Activated CD4-positive, alpha-beta T cell treated with anti-CD3 and anti-CD28 coated beads for 48 hours (primary cell): ENCODE results near the gene RERE.
"Not testable (repeated sequence)": the region's sequence is repeated elsewhere in the genome, so short reads cannot be mapped to it uniquely, and the experiment has no call there.

Experiments
- DNase-seq: peaks from one replicate; pipeline ENCODE4 v3.0.0-alpha.2; 2020

The RERE gene

DNA sequence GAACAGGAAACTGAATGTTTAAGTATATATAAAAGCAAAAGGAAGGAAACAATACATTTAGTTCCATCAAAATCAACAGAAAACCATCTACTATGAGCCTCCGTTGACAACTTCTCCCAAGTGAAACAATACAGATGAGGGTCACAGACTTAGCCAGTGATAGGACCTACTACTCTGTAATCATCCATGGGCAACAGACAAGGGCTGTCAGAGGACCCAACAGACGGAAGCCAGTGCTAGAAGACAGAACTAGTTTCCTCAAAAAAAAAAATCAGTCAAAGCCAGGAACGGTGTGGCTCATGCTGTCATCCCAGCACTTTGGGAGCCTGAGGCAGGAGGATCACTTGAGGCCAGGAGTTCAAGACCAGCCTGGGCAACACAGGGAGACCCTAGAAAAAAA, 20.6 kb downstream of the RERE start:
- DNase-seq, result no peak

DNA sequence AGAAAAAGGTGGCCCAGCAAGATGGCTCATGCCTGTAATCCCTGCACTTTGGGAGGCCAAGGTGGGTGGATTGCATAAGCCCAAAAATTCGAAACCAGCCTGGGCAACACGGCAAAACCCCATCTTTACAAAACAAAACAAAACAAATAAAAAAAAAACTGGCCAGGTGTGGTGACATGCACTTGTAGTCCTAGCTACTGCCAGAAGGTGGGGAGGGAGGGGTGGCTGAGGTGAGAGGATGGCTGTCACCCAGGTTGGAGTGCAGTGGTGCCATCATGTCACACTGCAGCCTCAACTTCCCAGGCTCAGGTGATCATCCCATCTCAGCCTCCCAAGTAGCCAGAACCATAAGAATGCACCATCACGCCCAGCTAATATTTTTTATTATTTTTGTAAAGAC, 22.8 kb downstream of the RERE start:
- no peak for DNase-seq

DNA sequence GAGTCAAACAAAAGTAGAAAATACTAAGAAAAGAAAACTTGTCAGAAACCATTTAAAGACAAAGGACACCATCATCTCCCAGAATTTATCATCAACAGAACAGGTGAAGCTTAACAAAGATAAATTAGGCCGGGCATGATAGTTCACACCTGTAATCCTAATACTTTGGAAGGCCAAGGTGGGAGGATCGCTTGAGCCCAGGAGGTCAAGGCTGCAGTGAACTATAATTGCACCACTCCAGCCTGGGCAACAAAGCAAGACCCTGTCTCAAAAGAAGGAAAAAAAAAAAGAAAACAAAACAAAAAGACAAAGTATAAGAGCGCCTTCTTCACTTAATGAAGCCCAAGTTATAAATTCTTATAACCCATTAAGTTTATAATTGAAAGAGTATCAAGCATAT, 25.6 kb downstream of the RERE start:
- DNase-seq, result no peak

DNA sequence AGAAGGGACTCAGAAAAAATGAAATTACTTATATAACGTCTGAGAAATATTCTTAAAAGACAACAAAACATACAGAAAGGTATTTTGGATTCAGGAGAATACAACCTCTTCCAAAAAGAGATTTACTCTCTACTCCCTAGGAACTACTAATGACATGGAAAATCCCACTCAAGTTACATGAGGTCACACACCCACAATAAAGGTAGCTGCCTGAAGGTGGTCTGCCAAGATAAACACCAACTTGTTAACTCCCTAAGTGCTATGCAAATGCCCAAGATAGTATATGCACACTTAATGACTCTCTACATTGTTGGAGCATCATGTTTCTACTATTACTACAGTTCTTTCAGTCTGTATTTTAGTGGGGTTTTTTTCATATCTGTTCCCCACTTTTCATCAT, 26.5 kb downstream of the RERE start:
- DNase-seq, result no peak

DNA sequence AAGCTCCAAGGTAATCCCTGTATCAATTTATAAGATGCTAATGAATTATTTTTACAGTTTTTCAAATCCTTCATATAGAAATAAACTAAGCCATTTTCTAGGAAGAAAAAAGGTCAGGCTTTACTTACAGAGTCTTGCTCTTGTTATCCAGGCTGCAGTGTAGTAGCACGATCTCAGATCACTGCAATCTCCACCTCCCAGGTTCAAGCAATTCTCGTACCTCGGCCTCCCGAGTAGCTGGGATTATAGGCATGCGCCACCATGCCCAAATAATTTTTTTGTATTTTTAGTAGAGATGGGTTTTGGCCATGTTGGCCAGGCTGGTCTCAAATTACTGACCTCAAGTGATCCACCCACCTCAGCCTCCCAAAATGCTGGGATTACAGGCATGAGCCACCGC, 27.0 kb downstream of the RERE start:
- DNase-seq, result no peak

DNA sequence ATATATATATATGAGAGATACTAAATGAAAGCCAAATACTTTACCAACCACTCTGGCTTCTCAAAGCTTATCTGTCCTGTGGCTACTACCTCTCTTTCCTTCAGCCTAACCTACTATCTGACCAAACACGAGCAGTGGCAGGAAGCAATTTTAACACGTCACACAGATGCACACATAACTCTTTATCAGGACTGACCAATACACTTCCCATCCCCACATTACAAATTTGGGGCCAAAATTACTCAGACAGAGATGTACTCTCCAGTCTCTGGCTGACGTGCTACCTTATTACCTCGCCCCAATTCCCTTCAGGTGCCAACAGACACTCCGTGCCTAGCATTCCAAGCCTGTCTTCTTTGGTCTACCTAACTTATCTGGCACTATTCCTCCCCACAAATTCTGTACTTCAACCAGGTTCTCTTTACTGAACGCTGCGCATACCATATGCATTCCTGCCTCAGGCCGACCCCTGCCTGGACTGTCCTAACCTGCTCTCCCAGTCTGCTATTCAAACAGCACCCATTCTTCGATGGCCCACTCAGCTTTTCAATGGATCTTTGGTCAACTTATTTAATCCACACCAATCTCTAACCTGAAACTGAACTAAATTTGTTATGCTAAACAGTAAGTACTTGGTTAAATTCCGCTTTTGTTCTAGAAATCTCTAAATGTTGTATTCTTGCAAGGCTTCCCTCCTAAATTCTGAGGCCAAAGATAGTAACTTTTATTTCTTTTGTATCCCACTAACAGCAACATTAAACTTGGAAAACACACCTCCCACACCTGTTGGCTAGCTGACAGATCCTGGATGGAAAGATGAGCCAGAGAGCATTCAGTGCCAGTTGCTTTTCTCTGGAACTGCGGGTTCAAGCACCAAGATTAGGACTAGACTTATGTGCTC, 27.9 kb downstream of the RERE start:
- DNase-seq, result no peak

DNA sequence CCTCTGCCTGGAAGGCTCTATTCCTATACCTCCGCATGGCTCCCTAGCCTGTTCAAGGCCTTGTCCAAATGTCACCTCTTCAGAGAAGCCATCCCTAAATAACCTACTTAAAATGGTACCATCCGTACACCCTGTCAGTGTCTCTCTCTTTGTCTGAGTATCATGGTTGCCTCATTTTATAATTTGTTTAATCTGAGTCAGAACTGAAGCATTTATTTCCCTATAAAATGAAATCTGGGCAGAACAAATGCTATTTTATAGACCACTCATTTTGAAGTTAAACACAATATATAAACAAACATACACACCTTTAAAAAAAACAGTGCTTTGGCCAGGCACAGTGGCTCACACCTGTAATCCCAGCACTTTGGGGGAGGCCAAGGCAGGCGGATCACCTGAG, 30.2 kb downstream of the RERE start:
- DNase-seq, result no peak

DNA sequence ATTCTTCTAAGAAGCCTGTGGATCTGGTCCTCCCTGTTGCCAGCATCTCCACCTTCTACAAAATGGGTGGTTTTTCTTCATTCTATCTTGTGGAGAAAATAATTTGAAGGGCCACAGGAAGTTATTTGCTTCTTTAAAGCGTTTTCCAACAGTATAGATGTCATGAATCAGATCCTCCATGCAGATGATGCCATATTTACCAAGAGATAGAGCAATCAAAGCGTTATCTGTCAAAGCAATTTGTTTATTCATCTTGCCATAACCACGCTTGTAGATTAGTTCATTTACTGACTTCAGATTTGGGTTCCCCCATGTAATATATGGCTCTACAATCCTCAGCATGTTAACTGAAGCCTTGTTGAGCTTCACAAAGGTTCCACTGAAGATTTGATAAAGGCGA, 31.2 kb downstream of the RERE start:
- DNase-seq, result not testable (repeated sequence)

DNA sequence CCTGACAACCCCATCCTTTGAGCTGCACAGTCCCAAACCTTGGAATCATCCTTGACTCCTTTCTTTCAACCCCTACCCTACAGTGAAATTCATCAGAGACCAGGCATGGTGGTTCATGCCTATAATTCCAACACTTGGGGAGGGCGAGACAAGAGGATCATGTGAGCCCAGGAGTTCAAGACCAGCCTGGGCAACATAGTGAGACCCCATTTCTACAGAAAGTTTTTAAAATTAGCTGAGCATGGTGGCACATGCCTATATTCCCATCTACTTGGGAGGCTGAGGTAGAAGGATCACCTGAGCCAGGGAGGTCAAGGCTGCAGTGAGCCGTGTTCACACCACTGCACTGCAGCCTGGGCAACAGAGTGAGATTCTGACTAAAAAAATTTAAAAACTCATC, 34.5 kb downstream of the RERE start:
- no peak for DNase-seq

DNA sequence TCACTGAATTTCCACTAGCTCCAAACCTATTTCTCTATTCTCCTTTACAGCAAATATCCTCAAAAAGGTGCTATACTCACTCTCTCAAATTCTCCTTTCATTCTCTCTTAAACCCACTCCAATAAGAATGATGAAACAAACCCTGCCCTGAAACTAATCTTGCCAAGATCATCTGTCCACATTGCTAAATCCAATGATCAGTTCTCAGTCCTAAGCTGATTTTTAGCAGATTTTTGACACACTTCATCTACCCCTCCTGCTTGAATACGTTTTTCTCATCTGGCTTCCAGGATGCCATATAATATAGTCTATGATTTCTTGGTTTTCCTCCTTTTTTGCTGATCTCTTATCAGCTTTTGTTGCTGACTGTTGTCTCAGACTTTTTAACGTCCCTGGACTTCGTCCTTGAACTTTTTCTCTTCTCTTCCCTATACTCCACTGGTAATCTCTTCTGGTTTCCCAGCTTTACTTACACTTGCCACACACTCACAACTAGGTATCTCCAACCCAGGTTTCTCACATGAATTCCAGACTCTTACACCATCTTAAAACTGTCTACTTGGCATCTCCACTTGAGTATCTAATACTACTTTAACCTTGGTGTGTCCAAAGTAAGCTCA, 35.3 kb downstream of the RERE start:
- DNase-seq, result no peak

DNA sequence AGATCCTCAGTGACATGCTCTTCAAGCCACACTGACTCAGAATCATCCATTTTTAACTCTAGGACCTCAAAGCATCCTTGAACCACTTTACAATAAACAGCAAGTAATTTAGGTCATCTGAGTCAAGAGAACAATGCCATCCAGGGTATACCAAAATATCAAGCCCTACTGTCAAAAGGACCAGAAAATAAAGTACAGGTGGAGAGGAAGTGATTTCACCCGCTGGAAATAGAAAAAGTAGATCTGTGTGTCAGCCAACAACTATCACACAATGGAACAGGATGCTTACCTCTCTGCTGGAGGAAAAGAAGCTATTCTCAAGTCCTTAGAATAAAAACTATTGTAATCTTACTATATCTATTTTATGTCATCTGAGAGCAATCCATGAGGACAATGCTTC, 37.0 kb downstream of the RERE start:
- DNase-seq, result no peak

DNA sequence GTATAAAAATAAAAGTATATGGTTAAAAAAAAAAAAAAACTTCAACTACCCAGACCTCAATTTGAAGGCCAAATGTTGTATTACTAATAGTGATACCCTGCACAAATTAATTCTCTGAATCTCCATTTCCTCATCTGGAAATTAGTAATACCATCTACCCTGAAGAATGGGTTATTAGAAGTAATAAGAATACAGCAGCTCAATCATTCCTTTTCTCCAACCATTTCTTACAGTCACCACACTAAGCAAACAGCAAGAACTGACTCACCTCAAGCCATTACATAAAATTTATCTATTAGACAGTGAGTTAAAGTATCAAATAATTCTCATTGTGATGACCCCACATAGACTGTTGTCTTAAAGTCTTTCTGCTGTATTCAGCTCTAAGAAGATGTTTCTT, 39.6 kb downstream of the RERE start:
- no peak for DNase-seq

DNA sequence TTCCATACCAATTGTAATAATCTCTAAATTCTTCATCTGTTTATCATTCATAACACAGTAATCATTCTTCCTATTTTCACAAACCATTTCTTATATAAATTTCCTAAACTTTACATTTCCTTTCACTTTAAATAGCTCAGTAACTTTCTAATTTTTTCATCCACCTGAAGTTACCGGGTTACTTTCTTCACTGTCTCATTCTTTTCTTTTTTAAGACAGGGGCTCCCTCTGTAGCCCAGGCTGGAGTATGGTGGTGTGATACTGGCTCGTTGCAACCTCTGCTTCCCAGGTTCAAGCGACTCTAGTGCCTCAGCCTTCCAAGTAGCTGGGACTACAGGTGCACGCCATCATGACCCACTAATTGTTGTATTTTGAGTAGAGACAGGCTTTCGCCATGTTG, 41.3 kb downstream of the RERE start:
- DNase-seq, result no peak

DNA sequence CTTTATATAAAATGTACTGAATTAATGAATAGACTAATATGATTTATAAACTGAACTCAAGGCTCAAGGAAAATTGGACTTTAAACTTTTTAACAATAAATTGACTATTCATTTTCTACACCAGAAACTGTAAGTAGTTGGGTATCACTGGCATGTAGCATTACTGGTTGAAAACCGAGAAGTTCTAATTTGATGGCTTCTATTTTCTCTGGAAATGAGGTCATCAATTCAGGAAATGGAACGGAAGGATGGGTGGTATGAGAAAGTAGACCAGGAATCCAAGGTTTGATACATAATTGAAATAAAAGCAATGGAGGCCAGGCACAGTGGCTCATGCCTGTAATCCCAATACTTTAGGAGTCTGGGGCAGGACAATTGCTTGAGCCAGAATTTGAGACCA, 50.4 kb downstream of the RERE start:
- DNase-seq, result no peak

DNA sequence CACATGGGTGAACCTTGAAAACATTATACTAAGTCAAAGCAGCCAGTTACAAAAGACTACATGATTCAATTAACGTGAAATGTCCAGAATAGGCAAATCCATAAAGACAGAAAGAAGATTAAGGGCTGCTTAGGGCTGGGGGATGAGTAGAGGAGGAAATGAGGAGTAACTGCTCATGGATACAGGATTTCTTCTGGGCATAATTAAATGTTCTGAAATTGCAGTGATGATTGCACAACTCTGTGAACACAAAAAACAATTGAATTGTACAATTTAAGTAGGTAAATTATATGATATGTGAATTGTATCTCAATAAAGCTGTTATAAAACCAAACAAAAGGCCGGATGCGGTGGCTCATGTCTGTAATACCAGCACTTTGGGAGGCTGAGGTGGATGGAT, 52.2 kb downstream of the RERE start:
- no peak for DNase-seq

DNA sequence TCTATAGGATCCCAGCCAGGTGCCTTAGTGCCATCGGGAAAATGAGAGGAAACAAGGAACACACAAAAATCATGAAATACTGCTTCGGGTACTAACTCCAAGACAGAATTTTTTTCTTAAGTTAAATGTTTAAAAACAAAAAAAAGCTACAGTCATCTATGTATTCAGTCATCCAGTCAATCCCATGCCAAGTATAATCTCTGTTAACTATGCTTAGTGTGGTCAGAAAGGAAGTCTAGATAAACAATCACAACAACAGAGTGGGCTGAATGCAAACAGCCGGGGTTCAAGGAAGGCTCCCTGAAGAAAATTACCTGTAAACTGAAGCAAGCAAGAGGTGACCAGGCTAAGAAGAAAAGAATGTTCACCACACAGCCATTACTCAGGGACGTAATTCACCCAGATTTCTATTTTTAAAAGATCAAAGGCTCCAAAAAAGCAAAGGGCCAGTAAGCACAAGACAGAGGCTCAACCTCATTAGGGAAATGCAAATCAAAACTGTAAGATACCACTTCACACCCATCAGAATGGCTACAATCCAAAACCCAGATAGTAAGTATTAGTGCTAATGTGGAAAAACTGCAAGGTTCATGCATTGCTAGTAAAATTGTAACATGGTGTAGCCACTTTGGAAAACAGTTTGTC, 53.0 kb downstream of the RERE start:
- no peak for DNase-seq

DNA sequence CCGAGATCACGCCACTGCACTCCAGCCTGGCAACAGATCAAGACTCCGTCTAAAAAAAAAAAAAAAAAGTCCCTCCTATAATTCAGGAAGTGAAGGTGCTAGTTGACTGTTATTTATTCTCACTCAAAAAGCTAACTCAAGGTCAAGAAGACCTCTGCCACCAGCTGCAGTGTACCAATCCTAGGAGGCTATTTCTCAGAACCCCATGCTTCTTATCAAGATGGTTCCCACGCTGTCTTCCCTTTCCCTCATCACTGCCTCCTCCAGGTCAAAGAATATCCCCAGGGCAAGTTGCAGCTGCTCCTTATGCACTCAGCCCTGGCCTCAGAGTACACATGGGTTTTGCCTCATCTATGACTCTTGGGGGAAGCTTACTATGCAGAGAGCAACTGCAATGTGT, 53.6 kb downstream of the RERE start:
- DNase-seq, result no peak

DNA sequence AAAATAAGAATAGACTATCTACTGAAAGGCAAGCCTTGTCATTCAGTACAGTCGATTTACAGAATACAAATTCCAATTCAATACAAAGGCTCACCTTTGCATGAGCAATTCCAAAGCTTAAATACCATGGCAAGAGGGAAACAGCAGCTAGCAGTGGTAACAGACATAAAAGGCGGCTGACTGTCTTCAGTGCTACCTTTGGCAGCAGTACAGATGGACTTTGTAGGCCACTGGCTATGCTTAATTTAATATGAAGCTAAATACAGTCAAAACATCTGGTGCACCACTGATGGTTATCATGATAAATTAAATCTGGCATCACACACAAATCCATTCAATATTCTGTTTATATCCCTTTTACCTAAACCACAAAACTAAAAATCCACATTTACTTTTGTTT, 62.4 kb downstream of the RERE start:
- DNase-seq, result no peak

DNA sequence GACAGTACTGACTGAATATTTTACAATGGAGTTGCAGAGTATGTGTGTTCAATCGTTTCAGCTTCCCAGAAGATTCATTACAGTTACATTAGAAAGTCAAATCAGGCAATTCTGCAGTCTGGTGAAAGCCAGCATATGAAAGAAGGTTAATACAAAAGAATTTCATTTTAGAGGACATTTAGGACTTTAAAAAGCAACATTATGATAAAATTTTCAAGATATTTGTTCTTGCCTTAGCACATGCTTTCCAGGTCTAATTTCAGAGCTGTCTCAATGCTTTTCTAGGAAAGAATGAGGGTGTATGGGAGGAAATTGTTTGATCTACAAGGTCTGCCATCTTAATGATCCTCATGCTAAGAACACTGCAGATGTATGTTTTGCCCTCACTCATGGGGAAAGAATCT, 63.2 kb downstream of the RERE start:
- no peak for DNase-seq

DNA sequence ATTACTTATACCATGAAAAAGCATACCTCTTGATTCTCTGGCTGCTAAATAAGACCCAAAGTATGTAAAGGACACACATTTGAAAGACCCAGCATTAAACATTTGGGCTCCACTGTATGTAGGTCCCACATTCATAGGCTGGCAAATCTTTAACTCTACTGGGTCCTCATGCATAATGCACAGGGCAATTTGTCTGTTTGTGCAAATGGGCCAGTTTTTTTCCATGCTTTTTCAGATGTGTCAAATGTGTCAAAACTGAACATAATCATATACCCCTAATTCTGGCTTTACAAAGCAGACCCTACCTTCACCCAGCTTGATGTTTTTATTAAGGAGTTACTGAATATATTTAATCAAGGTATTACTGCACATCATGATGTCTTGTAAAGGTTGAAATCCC, 63.7 kb downstream of the RERE start:
- DNase-seq, result no peak

DNA sequence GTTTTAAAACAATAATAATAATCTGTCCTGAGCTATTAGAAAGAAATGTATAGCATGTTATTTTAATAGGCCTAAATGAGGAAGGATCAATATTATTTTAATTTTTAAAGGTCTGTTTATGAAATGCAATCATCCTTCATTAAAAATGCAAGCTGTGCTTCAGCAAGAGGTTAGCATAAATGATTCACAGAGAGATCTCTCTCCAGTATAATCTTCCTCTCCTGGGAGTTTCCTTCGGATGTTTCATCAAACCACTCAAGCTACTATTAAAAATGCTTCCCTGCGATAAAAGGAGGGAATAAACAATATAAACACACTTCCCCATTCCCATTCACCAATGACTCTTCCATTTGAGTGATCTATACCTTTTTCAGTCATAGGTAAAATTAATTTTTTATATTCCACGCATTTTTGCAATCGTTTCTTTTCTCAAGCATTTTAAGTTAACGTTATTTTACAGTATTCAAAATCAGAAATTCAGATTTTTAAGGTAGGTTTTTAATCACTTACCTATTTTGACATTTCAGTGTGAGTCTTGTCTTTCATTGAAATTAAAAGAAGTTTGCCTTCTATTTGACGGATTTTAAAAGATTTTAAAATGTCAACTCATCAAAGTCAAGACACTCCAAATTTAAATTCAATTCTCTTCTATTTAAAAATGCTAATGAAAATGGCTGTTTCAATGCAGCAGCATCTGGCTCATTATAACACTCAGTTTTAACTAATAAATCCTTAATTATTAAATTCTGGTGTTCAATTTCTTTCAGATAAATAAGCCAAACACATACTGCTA, 64.3 kb downstream of the RERE start:
- DNase-seq, result no peak

DNA sequence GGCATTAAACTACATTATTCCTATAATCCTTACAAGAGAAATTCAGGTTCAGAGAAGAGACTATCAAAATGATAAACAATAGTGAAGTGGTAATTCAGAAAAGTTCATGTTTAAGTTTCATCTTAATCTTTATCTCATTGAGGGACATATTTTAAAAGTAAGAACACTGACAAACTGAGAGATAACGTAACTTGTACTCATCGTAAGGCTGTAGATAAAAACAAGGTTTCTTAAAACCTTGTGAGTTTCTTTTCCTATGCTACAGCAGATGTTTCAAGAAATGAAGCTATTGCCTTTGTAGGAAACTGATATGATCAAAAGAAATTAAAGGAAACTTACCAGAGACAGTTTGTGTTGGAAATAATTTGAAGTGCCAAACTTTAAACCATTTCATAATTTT, 65.0 kb downstream of the RERE start:
- DNase-seq, result no peak

DNA sequence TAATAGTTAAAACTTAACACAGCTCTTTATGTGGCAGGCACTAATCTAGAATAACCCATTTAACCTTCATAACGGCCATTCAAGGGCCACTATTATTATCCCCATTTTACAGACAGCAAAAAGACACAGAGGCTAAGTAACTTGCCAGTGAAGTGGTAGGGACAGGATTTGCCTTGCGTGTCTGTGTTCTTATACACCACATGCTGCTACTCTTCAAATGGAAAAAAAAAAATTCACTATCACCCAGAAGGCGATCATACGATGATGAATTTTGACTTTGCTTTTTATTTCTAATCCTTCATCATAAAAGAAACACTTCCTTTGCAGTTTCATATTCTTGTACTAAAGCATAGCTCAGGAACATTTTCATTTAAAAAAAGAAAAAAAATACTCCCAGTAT, 65.5 kb downstream of the RERE start:
- DNase-seq, result no peak
